ENCODE data around the gene PCGF3.
"Not testable (repeated sequence)": the region's sequence is repeated elsewhere in the genome, so short reads cannot be mapped to it uniquely, and the experiment has no call there.

Gene PCGF3

GRCh38 chr4:768076-768475, 62.4 kb downstream of the PCGF3 start:
- DNase-seq = no peak

DNA sequence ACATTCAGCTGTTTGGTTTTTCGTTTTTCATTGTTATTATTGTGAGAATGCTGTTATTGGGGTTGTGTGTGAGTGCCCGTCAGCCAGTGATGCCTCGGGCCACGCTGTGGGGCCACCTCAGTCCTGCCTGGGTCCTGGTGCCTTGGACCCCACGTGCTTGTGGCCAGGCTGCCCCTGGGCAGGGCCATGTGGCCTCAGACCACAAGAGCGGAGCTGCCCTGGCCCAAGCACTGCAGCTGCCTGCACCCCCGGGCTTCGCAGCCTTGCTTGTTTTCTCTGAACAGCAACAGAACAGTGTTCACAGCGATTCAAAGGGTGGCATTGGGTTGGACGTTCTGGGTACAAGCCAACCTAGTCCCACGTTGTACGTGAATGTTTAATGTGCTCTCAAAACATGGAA, 63.4 kb downstream of the PCGF3 start:
- DNase-seq = no peak

DNA sequence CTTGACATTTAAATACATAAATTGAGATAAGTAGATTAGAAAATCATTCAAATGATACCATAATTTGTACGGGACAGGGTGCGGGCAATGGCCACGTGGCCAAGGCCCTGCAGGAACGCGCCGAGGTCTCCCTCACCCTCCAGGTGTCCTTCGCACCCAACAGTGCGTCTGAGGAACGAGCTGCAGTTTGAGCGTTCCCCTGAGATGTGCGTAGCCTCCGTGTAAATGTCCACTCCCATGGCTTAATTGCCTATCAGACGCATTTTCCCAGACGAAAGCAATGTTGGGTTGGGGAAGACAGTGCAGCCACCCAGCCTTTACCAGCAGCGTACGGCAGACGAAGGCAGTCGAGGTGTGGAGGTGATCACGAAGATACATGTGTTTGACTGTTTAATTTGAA, 63.9 kb downstream of the PCGF3 start:
- DNase-seq = no peak

DNA sequence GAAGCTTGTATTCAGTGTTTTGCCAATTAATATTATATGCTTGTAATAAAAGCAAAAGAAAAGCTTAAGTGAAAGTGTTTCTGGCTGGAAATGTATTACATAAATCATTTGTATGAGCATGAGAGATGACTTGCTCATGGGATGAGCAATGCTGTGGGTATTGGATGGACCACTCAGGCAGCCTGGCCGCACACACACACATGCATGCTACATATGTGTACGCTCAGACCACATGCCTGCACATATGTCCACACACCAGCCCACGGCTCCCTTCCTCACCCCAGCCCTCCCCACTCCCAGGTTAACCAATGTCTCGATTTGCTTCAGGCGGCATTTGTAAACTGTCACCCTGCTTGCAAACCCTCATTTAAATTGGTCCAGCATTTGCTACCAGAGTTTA, 64.4 kb downstream of the PCGF3 start:
- no peak for DNase-seq

DNA sequence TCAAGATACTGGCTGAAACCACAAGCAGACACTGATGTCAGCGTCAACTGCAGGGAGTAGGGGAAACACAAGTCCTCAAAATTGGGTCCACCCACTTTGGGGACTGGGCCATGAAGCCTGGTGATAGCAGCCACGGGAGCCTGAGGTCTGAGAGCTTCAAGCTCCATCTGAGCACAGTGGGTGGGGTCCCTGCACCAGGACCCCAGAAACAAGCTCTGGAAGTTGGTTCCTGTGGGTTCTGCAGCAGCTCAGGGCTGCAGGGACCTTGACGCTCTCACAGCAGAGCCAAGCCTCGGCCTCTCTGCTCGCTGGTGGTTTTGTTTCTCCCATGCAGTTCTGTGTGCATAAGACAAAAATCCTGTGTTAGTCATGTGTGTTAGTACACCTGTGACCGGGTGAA, 65.8 kb downstream of the PCGF3 start:
- DNase-seq = no peak

DNA sequence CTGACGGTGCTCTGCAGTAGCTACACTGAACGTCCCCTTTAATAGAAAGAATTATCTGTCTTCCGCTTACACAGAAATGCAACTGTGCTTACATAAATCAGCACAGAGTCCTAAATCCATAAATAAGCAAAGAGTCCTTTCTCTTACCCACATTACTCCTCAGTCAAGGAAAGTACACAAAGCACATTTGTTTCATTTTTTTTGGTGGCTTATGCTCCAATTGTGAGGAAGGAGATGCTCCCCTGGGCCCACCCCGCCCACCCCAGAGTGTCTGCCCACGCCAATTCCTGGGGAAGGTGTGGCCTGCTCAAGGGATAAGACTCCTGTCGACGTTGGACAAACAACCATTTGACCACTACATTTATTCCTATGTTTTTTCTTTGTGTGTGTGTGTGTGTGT, 66.5 kb downstream of the PCGF3 start:
- DNase-seq = no peak

- DNase-seq = no peak
These were observed 67.1 kb downstream of the PCGF3 start for GRCh38 chr4:772776-773175.

DNA sequence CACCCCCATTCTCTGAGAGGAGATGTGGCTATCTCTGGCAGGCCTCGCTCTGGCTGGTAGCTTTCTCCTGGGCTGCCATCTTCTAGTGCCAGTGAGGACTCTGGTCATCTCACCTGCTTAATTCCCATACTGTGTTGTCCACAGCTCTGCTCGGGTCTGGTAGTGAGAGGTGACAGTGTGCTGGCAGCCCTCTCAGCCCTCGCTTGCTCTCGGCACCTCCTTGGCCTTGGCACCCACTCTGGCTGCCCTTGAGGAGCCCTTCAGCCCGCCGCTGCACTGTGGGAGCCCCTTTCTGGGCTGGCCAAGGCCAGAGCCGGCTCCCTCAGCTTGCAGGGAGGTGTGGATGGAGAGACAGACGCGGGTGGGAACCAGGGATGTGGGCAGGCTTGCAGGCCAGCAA, 67.6 kb downstream of the PCGF3 start:
- DNase-seq = no peak

- DNase-seq = not testable (repeated sequence)
These were observed 68.9 kb downstream of the PCGF3 start for GRCh38 chr4:774419-775092.

- DNase-seq = not testable (repeated sequence)
These were observed 69.9 kb downstream of the PCGF3 start for GRCh38 chr4:775485-775884.

DNA sequence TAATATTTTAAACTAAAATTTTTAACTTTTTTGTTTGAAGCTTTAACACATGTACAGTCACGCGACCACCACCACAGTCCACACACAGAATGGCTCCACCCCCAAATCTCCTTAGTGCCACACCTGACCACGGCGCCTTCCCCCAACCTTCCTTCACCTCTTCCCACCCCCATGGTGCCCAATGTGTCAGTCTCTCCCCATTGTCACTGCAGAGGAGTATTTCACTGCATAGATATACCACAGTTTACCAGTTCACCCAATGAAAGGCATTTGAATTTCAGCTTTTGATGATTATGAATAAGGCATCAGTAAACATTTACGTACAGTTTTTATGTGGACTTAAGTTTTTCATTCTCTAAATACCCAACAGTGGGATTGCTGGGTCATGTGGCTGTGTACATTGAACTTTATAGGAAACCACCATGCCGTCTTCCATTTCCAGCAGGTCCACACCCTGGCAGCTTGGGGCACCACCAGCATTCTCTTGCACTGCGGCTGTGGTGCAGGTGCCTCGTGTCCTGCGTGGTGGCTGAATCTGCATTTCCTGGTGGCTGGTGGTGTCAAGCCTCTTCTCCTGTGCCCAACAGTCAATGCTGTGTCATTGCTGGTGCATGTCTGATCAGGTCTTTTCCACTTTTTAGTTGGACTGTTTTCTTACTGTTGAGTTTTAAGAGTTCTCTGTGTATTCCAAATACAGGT, 71.3 kb downstream of the PCGF3 start:
- DNase-seq = no peak

DNA sequence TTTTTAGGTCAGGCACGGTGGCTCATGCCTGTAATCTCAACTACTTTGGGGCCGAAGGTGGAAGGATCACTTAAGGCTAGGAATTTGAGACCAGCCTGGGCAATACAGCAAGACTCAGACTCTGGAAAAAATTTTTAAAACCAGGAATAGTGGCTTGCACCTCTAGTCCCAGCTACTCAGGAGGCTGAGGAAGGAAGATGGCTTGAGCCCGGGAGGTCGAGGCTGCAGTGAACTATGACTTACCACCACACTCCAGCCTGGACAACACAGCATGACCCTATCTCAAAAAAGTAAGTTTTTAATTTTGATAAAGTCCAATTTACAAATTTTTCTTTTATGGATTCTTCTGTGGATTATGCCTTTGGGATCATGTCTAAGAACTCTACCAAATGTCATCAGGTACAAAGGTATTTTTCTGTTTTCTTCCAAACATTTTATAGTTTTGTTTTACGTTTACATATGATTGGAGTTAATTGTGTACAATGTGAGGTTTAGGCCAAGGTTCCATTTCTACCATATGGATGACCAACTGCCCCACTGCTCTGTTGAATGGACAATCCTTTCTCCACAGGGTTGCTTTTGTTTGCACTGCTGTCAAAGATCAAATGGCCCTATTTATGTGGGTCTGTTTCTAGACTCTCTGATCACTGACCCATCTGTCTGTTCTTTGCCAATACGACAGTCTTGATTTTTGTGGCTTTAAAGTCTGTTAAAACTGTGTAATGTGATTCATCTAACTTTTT, 72.1 kb downstream of the PCGF3 start:
- no peak for DNase-seq

DNA sequence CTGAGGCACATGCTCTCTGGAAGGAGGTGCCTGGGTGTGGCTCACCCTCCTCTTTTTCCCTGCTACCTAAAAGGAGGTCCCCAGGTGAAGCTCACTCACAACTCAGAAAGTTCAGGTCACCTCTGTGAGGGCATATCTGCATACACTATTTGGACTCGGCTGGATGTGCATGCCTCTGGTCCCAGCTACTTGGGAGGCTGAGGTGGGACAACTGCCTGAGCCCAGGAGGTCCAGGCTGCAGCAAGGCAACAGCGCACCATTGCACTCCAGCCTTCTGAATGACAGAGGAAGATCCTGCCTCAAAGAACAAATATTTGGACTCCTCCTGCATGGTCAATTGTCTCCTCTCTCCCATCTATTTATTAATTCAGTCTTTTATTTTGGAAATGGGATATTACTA, 73.9 kb downstream of the PCGF3 start:
- DNase-seq = no peak

GRCh38 chr4:780255-780654, 74.6 kb downstream of the PCGF3 start:
- DNase-seq = not testable (repeated sequence)

GRCh38 chr4:780716-781492, 75.3 kb downstream of the PCGF3 start:
- no peak for DNase-seq

GRCh38 chr4:781493-782216, 76.0 kb downstream of the PCGF3 start:
- DNase-seq = peak; percentile 99

- no peak for DNase-seq
These were observed 79.0 kb downstream of the PCGF3 start for GRCh38 chr4:784401-785331.

DNA sequence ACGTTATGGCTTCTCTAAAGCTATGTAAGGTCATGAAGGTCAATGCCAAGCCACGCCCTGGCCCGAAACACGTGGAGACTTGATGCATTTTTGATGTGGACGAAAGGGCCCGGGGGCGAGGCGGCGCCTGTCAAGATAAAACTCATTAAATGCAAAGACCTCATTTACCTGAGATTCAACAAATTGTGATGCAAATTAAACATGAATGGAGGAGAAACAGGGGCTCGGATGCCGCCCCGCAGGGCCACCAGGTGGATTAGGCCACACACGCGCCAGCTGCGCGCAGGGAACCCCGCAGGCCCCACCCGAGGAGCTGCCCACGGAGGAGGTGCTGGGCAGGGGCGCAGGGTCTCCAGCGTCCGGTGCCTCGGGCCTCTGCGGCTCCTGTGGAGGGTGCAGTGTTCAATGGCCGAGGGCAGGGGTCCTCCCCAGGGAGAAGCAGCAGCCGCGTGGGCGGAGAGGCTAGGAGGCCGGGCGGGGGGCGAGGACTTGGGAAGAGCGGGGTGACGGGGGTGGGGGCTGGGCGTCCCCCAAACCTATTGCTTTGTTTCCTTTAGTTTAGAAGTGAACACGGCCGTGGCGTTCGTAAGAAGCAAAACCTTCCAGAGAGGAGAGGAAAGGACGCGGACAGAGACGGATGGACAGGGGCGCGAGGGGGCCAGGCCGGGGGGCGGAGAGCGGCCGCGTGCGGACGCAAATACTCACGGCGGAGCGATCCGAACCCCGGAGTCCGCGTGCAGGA, 79.9 kb downstream of the PCGF3 start:
- no peak for DNase-seq

GRCh38 chr4:786074-786741, 80.6 kb downstream of the PCGF3 start:
- DNase-seq = no peak

DNA sequence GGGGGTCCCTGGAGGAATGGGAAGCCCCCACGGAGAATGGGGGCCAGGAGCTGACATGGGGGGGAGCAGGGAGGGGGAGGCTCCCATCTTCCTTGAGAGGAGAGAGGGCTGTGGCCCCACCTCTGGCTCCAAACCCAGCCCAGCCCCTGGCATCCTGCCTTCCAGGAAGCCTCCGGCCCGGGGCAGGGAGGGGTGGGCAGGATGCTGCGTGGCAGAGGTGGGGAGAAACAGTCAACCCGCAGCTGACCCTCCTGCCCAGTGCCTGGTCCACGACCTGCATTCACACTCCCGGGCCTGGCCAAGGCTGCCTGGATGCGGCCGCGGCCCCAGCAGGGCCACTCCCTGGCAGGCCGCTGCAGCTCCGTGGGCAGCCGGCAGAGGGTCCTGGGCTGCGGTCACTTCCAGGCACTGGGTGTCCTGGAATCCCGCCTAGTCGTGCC, 81.2 kb downstream of the PCGF3 start:
- DNase-seq = no peak
